GM23248 (cell line): ENCODE data around the gene ANKRD65. TPM values are rescaled to one million over a fixed set of nuclear protein-coding genes. Genes with fewer than 3 reads are reported as not detected.
"Not testable (repeated sequence)": the region's sequence is repeated elsewhere in the genome, so short reads cannot be mapped to it uniquely, and the experiment has no call there.

Experiments
- DNase-seq: peaks from one replicate; pipeline ENCODE4 v3.0.0-alpha.2; 2015
- H2AFZ ChIP-seq: fragments of 200-600 bp; sonication (generic); 2 replicates; pipeline ENCODE4 v1.6.1; 2016; ENCODE audit warnings: antibody characterized with exemption
- H3F3A ChIP-seq: fragments of 200-600 bp; sonication (generic); 2 replicates; pipeline ENCODE4 v1.6.1; 2016; ENCODE audit warnings: mild to moderate bottlenecking, antibody characterized with exemption, mixed run types; ENCODE audit not compliant: insufficient read depth
- H3K27ac ChIP-seq: fragments of 200-600 bp; sonication (generic); 2 replicates; pipeline ENCODE4 v1.5.1; 2016; ENCODE audit warnings: mild to moderate bottlenecking
- H3K27me3 ChIP-seq: fragments of 200-600 bp; sonication (generic); replicated peaks from 2 replicates; pipeline ENCODE4 v1.6.1; 2016; ENCODE audit warnings: mild to moderate bottlenecking; ENCODE audit not compliant: insufficient read depth
- H3K36me3 ChIP-seq: fragments of 200-600 bp; sonication (generic); 2 replicates; pipeline ENCODE4 v1.6.1; 2016; ENCODE audit warnings: low read depth, mild to moderate bottlenecking
- H3K4me1 ChIP-seq: fragments of 200-600 bp; sonication (generic); 2 replicates; pipeline ENCODE4 v1.6.1; 2016; ENCODE audit warnings: mild to moderate bottlenecking; ENCODE audit not compliant: insufficient read depth
- H3K4me2 ChIP-seq: fragments of 200-600 bp; sonication (generic); one replicate; pipeline ENCODE4 v1.6.1; 2016; ENCODE audit warnings: mild to moderate bottlenecking; ENCODE audit not compliant: unreplicated experiment
- H3K4me3 ChIP-seq: fragments of 200-600 bp; sonication (generic); 2 replicates; pipeline ENCODE4 v1.5.1; 2016; ENCODE audit warnings: mild to moderate bottlenecking
- H3K79me2 ChIP-seq: fragments of 200-600 bp; sonication (generic); 2 replicates; pipeline ENCODE4 v1.6.1; 2016; ENCODE audit warnings: mild to moderate bottlenecking; ENCODE audit not compliant: insufficient read depth
- H3K9ac ChIP-seq: fragments of 200-600 bp; sonication (generic); 2 replicates; pipeline ENCODE4 v1.6.1; 2016; ENCODE audit warnings: mild to moderate bottlenecking
- H3K9me2 ChIP-seq: fragments of 200-600 bp; sonication (generic); 2 replicates; pipeline ENCODE4 v1.6.1; 2016; ENCODE audit warnings: mixed run types, mild to moderate bottlenecking, moderate library complexity; ENCODE audit not compliant: insufficient read depth
- H3K9me3 ChIP-seq: fragments of 200-600 bp; sonication (generic); one replicate; pipeline ENCODE4 v1.6.1; 2017; ENCODE audit warnings: low read depth
- H4K20me1 ChIP-seq: fragments of 200-600 bp; sonication (generic); 2 replicates; pipeline ENCODE4 v1.6.0; 2016; ENCODE audit not compliant: insufficient read depth
- EZH2 ChIP-seq: fragments of 200-600 bp; sonication (generic); IDR thresholded peaks from 2 replicates; pipeline ENCODE4 v1.6.1; 2018; ENCODE audit warnings: antibody characterized with exemption, mild to moderate bottlenecking; ENCODE audit not compliant: insufficient read depth, poor library complexity, severe bottlenecking
- EZH2phosphoT487 ChIP-seq: fragments of 200-600 bp; sonication (generic); IDR thresholded peaks from 2 replicates; pipeline ENCODE4 v1.6.1; 2018; ENCODE audit warnings: antibody characterized with exemption, moderate library complexity, mild to moderate bottlenecking, low read depth; ENCODE audit not compliant: insufficient read depth
- WGBS, 2 experiments: methylation state at CpG; one replicate each; pipeline ENCODE4 v1.1.6; 2015 to 2017; ENCODE audit warnings: low lambda C conversion rate in 2 of 2, low coverage in 1 of 2; ENCODE audit errors: missing lambda C conversion rate in 2 of 2; 5-methylcytosine and 5-hydroxymethylcytosine counted together
- in situ Hi-C: fragments of 300-500 bp; cut with MboI; formaldehyde crosslinking; loops from 2 replicates; pipeline ENCODE4 v1.15.0; 2020
- polyA plus RNA-seq: library from polyadenylated mRNA; unstranded; fragments of >200 nt; fragmentation: Nextera tagmentation; extraction: Ambion mirVana; gene quantifications from 2 replicates; pipeline ENCODE4 v1.2.1, GENCODE V29; 2016
- total RNA-seq: library from RNA; depleted of rRNA; stranded (reverse); fragments of >200 nt; shearing (Covaris generic); gene quantifications from 2 replicates; pipeline ENCODE4 v1.2.3, GENCODE V29; 2014

ANKRD65 gene
- total and polyA plus RNA-seq, 2 experiments from 2014 or later = 0.44 to 0.97 TPM

GRCh38 chr1:1390675-1391074, 30.4 kb downstream of the ANKRD65 start:
- H3F3A ChIP-seq = no peaks in the 10 kb centered on the region
- in situ Hi-C loops = no loop called here
- H3K4me1 ChIP-seq = no peaks in the 10 kb centered on the region
- TF ChIP-seq EZH2phosphoT487 (no peak), EZH2 (no peak)
- H3K9me3 ChIP-seq = no peaks in the 10 kb centered on the region
- no peak overlapping the region for H3K9ac ChIP-seq
- no peak overlapping the region for H2AFZ ChIP-seq
- 91 to 94% methylated on average over 12 of the region's 12 CpGs for WGBS, 2 experiments
- no peaks in the 10 kb centered on the region for H4K20me1 ChIP-seq
- H3K4me3 ChIP-seq = no peak overlapping the region
- no peak overlapping the region for H3K4me2 ChIP-seq
- H3K27ac ChIP-seq = no peak overlapping the region
- H3K79me2 ChIP-seq = peaks cover 89% of the 10 kb centered on the region
- no peak for DNase-seq
- H3K27me3 ChIP-seq = no peaks in the 10 kb centered on the region
- peaks cover 81% of the 10 kb centered on the region for H3K36me3 ChIP-seq
- H3K9me2 ChIP-seq = no peaks in the 10 kb centered on the region

GRCh38 chr1:1388078-1388472, 33.0 kb downstream of the ANKRD65 start:
- 97 to 98% methylated on average over 15 to 16 of the region's 16 CpGs for WGBS, 2 experiments
- H4K20me1 ChIP-seq = no peaks in the 10 kb centered on the region
- no peak overlapping the region for H3K9ac ChIP-seq
- H3K79me2 ChIP-seq = peaks cover 89% of the 10 kb centered on the region
- peaks cover 63% of the 10 kb centered on the region for H3K36me3 ChIP-seq
- H3F3A ChIP-seq = no peaks in the 10 kb centered on the region
- H3K4me2 ChIP-seq = no peak overlapping the region
- H3K27ac ChIP-seq = no peak overlapping the region
- H3K9me3 ChIP-seq = no peaks in the 10 kb centered on the region
- in situ Hi-C loops = no loop called here
- no peak overlapping the region for H3K4me3 ChIP-seq
- H2AFZ ChIP-seq = no peak overlapping the region
- no peaks in the 10 kb centered on the region for H3K4me1 ChIP-seq
- H3K27me3 ChIP-seq = no peaks in the 10 kb centered on the region
- H3K9me2 ChIP-seq = no peaks in the 10 kb centered on the region
- no peak for DNase-seq
- TF ChIP-seq EZH2phosphoT487 = no peak

GRCh38 chr1:1387098-1388077, 33.7 kb downstream of the ANKRD65 start:
- Histone ChIP-seq H3K9me2 (no peaks in the 10 kb centered on the region), H3K9me3 (no peaks in the 10 kb centered on the region), H2AFZ (no peak overlapping the region), H3K36me3 (peaks cover 57% of the 10 kb centered on the region), H3F3A (no peaks in the 10 kb centered on the region), H3K79me2 (peaks cover 89% of the 10 kb centered on the region), H3K27ac (no peak overlapping the region), H3K9ac (no peak overlapping the region), H3K4me1 (no peaks in the 10 kb centered on the region), H3K4me3 (no peak overlapping the region), H3K27me3 (no peaks in the 10 kb centered on the region), H4K20me1 (no peaks in the 10 kb centered on the region), H3K4me2 (no peak overlapping the region)
- TF ChIP-seq EZH2phosphoT487 = no peak
- no peak for TF ChIP-seq EZH2
- DNase-seq = no peak
- WGBS, 2 experiments = 94 to 95% methylated on average over 45 to 50 of the region's 50 CpGs
- in situ Hi-C loops = no loop called here

GRCh38 chr1:1385931-1386330, 35.1 kb downstream of the ANKRD65 start:
- Histone ChIP-seq H2AFZ (no peak overlapping the region), H3K4me1 (no peaks in the 10 kb centered on the region), H3K79me2 (peaks cover 76% of the 10 kb centered on the region), H4K20me1 (no peaks in the 10 kb centered on the region), H3K9ac (no peak overlapping the region), H3F3A (no peaks in the 10 kb centered on the region), H3K9me3 (no peaks in the 10 kb centered on the region), H3K36me3 (peaks cover 43% of the 10 kb centered on the region), H3K27me3 (no peaks in the 10 kb centered on the region), H3K4me3 (no peak overlapping the region), H3K4me2 (no peak overlapping the region), H3K27ac (no peak overlapping the region), H3K9me2 (no peaks in the 10 kb centered on the region)
- in situ Hi-C loops = no loop called here
- TF ChIP-seq EZH2 = no peak
- no peak for TF ChIP-seq EZH2phosphoT487
- 92 to 94% methylated on average over 8 of the region's 8 CpGs for WGBS, 2 experiments
- DNase-seq = no peak

- H3K9me3 ChIP-seq, DNase-seq, H3K4me3 ChIP-seq, H3K4me1 ChIP-seq, H2AFZ ChIP-seq, H3K27ac ChIP-seq, H4K20me1 ChIP-seq, H3K4me2 ChIP-seq, H3K9me2 ChIP-seq, H3K27me3 ChIP-seq, H3F3A ChIP-seq, in situ Hi-C loops, H3K9ac ChIP-seq: not testable (repeated sequence)
- Histone ChIP-seq H3K36me3 (peaks cover 37% of the 10 kb centered on the region; the same call in 1 of the 2 replicates), H3K79me2 (peaks cover 70% of the 10 kb centered on the region)
- WGBS, 2 experiments = 90 to 93% methylated on average over 20 to 29 of the region's 29 CpGs
These were observed 35.7 kb downstream of the ANKRD65 start for GRCh38 chr1:1385339-1385738.
